GM21367 (cell line): ENCODE results near the gene ATP10A.
A peak's percentile ranks its signal among the peaks of the same experiment; 100 is the strongest.

Experiments
- ATAC-seq: cut with Tn5 transposase; IDR thresholded peaks from one replicate; pipeline ENCODE4 v1.9.1; 2021; ENCODE audit not compliant: unreplicated experiment

ATP10A gene

DNA sequence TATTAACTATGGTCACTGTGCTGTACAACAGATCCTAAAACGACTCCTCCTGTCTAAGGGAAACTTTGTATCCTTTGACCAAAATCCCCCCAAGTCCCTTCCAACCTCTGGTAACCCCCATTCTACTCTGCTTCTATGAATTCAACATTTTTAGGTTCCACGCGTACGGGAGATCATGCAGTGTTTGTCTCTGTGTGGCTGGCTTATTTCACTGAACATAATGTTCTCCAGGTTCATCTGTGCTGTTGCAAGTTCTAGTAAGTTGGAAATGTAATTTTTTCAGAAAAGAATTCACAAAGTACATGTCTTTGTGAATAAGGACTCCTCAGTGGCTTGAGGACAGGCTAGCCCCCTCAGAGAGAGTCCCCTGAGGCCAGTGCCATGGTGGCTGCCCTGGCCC is 66.1 kb downstream of the ATP10A start:
- no peak for ATAC-seq

DNA sequence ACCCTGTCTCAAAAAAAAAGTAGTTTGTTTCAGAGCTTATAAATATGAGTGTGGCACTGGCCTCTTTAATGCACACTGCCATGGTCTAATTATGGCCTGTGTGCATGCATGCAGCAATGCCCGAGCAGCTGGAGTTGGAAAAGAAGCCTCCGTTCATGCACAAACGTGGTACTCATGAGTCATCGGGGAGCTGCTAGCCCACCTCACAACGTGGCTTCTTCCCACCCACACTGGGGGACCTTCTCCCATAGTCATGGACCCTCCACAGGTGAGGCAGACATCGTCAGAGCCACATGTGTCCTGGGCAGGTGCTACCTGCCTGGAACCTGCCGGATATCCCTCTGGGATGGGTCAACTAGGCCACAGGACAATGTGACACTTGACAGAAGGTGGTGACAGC is 66.7 kb downstream of the ATP10A start:
- ATAC-seq, result no peak

DNA sequence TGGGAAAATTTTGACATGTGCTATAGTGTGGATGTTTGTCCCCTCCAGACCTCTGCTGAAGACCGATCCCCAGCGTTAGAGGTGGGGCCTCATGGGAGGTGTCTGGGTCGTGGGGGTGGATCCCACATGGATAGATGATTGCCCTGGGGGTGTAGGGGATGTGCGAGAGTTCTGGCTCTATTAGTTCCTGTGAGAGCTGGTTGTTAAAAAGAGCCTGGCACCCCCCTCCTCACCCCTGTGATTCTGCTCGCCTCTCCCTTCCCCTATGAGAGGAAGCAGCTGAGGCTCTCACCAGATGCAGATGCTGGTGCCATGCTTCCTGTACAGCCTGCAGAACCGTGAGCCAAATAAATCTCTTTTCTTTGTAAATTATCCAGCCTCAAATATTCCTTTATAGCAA is 67.4 kb downstream of the ATP10A start:
- ATAC-seq, result no peak

DNA sequence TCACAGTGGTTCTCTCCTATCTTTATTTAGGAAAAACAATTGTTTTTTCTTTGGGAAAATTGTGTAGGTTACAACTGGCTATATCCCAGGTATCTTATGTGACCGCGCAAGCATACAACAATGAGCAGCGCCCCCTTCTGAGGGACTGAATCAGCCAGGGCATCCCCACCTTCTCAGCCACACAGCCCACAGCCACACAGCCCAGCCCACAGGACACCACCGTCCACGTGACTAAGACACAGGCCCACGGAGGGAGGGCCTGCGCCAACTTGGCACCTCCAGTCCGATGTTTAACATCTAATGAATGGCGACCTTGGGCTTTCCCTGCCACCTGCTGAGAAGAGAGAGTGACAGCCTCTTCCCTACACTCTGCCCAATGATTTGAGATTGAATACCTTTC is 68.1 kb downstream of the ATP10A start:
- ATAC-seq, result no peak

DNA sequence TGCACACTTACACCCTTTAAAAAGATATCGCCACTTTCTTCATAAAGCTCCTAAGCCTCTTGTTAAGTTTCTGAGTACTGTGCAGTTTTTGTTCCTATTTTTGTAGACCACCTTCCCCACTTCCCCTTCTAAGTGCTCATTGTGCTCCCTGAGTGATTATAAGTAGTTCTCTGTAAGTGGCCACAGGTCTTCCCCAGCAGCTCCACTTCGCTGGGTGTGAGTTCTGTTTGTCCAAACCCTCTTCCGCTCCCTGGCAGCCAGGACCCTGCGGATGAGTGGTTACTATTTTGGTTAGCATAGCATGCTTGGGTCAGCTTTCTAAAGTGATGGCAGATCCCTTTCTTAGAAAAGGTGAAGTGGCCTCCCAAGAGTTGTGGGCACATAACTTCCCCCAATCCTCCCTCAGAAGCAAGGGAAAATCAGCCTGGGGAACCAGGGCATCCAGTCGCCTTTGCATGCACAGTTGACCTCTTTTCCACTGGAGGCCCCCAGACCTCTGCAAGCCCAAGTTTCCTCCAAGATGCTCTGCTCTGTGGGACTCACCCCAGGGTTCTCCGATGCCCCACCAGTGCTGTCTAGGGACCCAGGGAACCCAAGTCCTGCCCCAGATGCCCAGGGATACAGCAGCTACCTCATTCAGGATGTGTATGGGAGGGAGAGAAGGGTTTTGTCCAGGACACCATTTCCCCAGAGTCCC is 69.6 kb downstream of the ATP10A start:
- ATAC-seq, result peak; percentile 87

DNA sequence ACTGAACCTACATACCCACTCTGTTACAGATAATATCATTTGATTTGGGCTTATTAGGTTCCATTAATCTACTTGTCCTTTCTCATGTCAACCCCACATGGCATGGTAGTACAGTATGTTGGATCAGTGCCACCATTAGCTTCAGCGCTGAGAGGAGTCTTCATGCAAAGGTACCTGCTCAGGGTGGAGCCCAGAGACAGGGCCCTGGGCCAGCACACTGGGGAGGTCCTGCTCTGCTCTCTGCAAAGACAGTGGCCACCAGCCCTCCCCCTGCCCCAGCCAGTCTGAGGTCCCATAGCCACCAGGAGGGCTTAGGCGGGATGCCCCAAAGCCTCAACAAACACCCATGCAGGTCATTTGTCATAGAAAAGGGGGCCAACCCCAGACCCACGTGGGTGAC is 71.0 kb downstream of the ATP10A start:
- no peak for ATAC-seq

DNA sequence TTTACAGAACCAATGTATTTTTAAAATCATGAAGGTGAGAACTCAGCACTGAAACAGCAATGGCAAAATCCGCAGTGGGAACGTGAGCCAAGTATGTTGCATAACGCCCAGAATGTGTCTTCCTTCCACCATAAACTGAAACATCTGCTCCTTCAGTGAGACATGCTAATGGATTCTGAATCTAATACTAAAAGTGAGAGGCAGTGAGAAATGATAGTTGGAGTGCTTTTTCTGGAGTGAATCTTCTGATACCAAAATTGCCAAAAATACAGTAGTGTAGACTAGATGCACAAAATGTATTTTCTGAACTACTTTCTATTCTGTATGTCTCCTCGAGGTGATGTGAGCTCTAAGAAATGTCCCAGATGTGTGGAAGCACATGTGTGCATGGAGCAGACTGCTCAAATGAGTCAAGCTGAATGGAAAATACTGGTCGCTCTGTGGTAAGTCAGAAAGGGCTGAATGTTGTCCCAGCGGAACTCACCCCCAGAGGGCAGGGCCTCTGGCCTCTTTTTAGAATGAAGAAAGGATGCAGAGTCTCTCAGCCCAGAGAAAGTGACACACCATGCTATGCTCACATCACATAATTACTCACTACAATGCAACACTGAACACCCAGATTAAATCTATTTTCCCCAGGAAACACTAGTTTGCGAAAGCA is 73.0 kb downstream of the ATP10A start:
- ATAC-seq, result no peak

DNA sequence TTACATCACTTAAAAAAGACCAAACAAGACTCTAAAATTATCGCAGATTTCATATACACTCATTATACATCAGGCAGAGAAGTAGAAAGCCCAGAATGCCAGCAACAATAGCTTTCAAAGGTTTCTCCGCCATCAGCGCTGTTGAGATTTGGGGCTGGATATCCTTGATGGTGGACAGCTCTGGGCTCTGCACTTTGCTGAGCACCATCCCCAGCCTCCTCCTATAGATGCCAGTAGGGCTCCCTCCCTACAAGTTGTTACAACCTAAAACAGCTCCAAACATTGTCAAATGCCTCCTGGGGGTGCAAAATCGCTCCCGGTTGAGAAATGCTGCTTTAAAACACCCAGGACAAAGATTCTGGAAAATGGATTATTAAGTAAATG is 73.5 kb downstream of the ATP10A start:
- ATAC-seq, result no peak

DNA sequence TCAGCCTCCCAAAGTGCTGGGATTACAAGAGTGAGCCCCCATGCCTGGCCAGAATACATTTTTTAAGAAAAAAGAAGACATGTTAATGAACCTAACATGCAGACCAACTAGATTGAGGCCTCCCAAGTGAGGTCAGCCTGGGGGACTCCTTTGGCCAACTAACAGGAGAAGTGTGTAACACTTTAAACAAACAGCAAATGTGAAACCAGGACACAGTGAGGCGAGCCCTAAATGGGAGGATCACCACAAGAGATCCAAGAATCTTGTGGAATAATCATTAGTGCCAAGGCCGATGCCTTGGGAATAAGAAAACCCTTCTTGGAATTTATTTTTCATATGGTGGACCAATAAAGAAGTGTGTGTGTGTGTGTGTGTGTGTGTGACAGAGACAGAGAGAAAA is 73.9 kb downstream of the ATP10A start:
- ATAC-seq, result no peak

DNA sequence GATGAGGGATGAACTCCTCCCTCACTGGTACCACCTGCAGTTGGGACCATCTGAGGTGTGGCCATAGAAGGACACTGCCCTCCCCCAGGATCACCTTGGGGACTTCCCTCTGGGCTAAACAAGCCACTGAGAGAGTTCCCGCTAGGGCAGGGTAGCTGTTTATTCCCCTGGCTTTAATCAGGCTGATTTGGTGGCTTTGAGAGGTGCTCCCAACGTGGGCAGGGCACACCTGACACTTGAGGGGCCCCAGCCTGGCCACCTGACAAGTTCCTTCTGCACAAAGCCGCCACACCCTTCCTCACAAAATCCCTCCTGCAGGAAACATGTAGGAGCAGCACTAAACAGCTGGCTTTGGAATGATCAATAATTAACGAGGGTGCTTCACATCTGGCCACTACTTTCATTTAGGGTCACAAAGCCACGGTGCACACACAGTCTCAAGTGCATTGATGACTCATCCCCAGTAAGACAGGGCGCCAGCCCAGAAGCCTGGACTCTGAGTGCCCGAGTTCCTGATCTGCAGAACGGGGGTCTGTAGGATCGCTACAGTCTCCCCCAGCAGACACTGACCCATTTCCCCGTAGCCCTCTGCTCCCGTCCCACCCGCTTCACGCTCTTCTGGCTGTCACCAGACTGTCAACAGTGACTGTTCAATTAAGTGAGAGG is 75.1 kb downstream of the ATP10A start:
- ATAC-seq, result no peak

DNA sequence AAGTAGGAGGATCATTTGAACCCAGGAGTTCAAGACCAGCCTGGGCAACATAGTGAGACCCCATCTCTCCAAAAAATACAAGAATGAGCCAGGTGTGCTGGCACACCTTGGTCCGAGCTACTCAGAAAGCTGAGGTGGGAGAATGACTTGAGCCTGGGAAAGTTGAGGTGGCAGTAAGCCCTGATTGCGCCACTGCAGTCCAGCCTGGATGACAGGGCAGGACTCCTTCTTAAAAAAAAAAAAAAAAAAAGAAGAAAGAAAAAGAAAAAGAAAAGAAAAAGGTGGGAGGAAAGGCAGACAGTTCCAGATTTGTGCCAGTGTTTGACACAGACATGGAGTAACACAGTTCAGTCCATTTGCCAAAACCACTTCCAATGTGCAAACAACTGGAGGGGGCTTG is 75.7 kb downstream of the ATP10A start:
- ATAC-seq, result no peak

DNA sequence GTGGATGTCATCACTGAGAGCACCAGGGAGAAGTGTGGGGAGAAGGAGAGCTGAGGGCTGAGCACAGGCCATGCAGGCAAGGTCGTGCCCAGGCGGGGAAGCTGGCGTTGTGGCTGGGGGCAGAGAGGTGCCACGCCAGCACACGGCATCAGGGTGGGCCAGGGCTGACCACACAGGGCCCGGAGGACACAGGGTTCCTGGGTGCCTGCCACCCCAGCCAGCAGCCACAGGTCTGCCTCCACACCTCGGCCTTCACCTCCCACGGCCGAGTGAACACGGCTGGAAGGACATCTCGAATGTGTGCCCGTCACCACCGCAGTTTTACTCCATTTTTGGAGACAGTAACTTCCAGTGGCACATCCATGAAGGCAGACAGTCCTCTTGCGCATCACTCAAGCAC is 77.1 kb downstream of the ATP10A start:
- no peak for ATAC-seq

DNA sequence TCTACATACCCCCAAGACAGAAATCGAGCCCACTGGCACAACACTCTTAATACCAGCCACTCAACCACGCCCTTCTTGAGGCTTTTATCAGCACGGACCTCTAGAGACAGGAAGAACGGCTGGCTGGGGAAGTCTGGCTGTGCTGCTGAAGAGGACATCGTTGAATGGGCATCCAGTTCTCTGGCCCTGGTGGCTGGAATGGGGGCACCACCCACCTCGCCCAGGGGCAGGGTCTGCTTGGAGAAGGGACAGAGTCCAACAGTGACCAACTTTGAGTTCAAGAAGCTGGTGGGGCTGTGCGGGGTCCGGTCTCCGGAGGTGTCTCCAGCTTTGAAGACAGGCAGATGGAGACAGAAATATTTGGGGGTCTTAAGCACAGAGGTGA is 77.5 kb downstream of the ATP10A start:
- ATAC-seq, result no peak

DNA sequence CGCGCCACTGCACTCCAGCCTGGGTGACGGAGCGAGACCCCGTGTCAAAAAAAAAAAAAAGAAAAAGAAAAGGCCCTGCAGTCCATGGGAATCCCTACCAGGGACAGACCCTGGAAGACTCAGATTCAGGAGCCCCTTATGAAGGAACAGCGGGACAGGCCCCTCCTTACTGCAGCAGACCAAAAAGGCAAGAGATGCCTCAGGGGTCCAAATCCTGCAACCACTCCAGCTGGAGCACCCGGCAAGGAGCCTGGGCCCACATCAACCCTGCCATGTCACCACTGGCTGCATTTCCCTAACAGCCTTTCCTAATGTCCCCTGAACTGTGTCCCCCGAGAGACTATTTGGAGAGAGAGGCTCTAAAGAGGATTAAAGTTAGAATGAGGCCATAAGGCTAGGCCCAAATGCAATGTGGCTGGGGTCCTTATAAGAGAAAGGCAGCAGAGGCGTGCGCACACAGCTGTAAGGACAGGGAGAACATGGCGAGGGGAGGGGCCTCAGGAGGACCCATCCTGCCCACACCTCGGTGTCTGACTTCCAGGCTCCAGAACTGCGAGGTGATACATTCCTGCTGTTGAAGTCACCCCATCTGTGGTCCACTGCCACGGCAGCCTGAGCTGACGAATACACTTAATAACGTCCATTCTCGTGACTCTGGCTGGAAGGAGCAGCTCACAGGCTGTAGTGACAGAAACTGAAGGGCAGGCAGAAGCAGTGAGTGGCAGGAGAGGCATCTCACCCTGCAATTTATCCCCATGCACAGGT is 78.1 kb downstream of the ATP10A start:
- no peak for ATAC-seq

DNA sequence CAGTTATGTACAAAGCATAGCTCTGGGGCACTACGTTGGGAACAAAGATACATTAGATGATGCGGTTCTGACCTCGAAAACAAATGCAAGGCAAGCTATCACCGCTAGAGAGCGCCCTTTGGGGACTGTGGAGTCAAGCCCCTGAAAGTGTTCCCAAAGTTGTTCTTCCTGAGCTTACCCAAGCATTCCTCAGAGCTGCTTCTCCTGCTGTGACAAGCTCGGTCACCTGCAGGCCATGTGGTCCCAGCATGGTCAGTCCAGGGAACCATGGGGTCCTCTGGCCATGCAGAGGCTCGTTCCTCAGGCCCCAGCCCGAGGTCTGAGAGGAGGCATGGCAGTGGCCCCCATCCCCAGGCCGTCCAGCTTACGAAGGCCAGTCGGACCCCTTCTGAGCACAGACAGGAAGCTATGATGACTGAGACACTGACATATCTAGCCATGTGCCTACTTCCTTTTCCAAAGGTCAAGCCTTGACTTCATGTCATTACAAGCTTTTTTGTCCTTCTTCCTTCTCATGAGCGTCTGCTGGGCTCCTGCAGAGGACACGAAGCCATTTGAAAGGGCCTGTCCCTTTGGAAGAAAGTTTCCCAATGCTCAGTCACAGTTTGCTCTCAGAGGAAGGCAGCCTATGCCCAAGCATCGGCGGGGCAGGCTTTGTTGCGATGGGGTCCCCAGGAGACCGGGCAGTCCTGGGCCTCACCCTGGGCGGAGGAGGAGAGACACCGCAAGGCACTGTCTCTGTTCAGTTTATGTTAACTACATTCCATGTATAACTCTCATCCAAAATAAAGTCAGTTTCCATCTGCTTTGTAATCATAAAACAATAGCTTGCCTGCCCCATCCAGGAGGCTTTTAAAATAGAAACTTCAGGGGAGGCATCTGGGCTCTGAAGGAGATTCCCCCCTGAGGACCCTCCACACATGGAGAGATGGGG is 79.3 kb downstream of the ATP10A start:
- ATAC-seq, result no peak

DNA sequence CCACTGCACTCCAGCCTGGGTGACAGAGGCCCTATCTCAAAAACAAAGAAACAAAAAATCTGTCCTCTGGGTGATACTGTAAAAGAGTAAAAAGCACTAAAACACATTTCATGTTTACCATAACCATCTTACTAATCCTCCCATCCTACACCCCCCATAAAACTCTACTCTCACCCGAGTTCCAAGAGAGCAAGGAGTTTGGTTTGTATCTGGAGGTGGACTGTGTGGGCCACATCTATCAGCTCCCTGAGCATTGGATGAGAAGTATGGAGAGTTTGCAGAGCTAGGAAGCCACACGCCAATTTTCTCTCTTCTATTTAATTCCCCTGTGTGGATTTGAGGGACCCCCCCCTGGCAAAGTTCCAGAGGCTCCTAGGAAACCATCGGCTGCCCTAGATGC is 80.0 kb downstream of the ATP10A start:
- no peak for ATAC-seq

DNA sequence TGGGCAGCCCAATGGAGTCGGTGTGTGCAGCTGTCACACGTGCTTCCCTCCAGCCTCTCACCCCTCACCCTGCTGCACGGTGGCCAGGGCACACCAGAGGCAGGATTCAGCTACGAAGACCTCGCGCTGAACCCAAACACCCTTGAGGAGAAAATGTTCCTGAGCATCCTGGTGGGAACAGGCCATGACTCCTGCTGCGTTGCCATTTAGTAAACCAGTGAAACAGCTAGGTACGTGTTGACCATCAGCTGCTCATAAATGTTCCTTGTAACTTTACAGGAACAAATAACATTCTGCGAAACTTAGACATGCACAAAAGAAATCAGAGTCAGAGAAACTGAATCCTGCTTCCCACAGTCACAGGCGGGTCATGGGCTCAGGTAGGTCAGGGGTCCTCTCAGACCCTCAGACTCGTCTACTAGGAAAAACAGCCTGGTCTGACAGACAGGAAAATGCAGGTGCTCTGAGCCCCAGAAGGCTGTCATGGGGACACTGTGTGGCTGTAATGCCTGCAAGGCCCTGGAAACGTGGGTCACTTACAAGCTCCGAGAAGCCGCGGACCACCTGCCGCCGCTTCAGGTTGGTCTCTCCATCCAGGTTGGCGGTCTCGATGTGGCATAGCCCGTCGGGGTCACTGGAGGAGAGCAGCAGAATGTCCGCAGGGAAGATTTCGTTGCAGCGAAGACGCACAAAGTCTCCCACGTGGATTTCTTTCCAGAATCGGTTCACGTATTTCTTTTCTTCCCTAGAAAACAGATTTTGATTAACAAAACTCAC is 82.5 kb downstream of the ATP10A start:
- no peak for ATAC-seq

DNA sequence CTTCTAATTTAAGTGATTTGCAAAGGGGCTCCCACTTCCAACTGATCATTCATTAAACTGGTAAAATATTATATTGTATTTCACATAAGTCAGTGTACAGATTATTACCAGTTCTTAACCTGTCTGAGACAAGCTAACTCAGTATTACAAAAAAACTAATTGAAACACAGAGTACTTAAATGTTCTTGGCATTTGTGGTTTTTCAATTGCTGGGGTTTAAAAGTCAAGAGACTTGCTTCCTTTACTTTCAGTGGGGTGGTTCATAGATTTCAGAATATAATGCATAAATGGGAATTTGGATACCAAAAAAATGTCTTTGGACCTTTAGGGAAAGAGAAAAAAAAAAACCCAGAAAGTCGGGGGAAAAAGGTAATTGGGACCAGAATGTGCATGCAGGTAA is 85.0 kb downstream of the ATP10A start:
- ATAC-seq, result no peak

DNA sequence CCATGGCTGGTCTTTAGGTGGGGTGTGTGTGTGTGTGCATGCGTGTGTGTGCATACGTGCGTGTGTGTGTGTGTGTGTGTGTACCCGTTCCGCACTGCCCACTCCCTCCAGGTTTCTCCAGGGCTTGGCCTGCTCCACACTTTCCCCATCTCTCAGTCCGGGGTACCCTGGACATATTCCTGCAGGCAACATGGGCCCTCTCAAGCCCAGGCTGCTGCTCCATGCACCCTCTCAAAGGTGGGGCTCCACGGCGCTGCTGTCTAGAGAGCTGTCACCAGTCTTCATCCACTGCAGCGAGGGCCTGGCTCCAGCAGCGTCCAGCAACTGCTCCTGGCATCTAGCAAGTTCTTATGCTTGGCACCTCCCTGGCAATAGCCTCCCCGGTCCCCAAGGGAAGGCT is 86.1 kb downstream of the ATP10A start:
- ATAC-seq, result no peak
